SU-DHL-6 (cell line): ENCODE measurements around the gene EXOC4.

Experiments
- EZH2phosphoT487 ChIP-seq: fragments of 200-600 bp; sonication (generic), shearing (Covaris generic); conservative IDR thresholded peaks from 2 replicates; pipeline ENCODE4 v1.6.1; 2018; ENCODE audit warnings: mild to moderate bottlenecking, antibody characterized with exemption, low read length, moderate library complexity, mixed read lengths
- TF ChIP-seq, protein P1 (sequence below): fragments of 200-600 bp; sonication (generic); IDR thresholded peaks from one replicate; pipeline ENCODE4 v1.5.1; 2017; ENCODE audit warnings: antibody characterized with exemption, mild to moderate bottlenecking, low read length, moderate library complexity; ENCODE audit not compliant: insufficient read depth, poor library complexity, severe bottlenecking

GRCh38 chr7:133777701-133778100, 524.8 kb downstream of the EXOC4 start:
- TF ChIP-seq, protein P1, sequence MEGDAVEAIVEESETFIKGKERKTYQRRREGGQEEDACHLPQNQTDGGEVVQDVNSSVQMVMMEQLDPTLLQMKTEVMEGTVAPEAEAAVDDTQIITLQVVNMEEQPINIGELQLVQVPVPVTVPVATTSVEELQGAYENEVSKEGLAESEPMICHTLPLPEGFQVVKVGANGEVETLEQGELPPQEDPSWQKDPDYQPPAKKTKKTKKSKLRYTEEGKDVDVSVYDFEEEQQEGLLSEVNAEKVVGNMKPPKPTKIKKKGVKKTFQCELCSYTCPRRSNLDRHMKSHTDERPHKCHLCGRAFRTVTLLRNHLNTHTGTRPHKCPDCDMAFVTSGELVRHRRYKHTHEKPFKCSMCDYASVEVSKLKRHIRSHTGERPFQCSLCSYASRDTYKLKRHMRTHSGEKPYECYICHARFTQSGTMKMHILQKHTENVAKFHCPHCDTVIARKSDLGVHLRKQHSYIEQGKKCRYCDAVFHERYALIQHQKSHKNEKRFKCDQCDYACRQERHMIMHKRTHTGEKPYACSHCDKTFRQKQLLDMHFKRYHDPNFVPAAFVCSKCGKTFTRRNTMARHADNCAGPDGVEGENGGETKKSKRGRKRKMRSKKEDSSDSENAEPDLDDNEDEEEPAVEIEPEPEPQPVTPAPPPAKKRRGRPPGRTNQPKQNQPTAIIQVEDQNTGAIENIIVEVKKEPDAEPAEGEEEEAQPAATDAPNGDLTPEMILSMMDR, result no peak
- no peak for TF ChIP-seq EZH2phosphoT487
